B cell (primary cell): ENCODE measurements around the gene CASP8AP2. TPM values are rescaled to one million over a fixed set of nuclear protein-coding genes. Genes with fewer than 3 reads are reported as not detected.

ENCODE experiments used
- ATAC-seq: fragments of 200-7000 bp; cut with Tn5 transposase; one replicate; pipeline ENCODE4 v1.10.0; 2021; ENCODE audit warnings: low read depth, mild to moderate bottlenecking, moderate number of reproducible peaks, moderate library complexity
- CTCF ChIA-PET: fragments of 350-600 bp; sonication (Branson Sonifier 250); formaldehyde crosslinking; loops from one replicate; lab custom pipeline; 2021; ENCODE audit warnings: antibody characterized with exemption, inconsistent platforms; lab: Charles Lee
- POLR2A ChIA-PET: fragments of 350-600 bp; sonication (Branson Sonifier 250); formaldehyde crosslinking; loops from one replicate; lab custom pipeline; 2021; ENCODE audit warnings: antibody characterized with exemption; lab: Charles Lee
- DNase-seq: peaks from one replicate; pipeline ENCODE4 v3.0.0; 2013
- H2AFZ ChIP-seq: 2 replicates; pipeline ENCODE4 v1.6.1; 2012; ENCODE audit warnings: mild to moderate bottlenecking, low read depth, low read length; ENCODE audit not compliant: insufficient read depth, poor library complexity, severe bottlenecking
- H3K27ac ChIP-seq, 2 donors: 1 replicate in 1 of 2; 2 replicates in 1 of 2; pipeline ENCODE4 v1.5.1; 2012 to 2013; ENCODE audit warnings: low read length in 2 of 2, mild to moderate bottlenecking in 2 of 2, moderate library complexity in 1 of 2
- H3K27me3 ChIP-seq, 4 experiments: fragments of 200-600 bp in 1 of 4; sonication (generic) in 1 of 4; replicated peaks in 1 of 4; 1 replicate in 2 of 4; 2 replicates in 2 of 4; pipeline versions ENCODE4 v1.6.1 to v1.7.0; 2013 to 2016; ENCODE audit warnings: low read length in 3 of 4, mild to moderate bottlenecking in 2 of 4, mixed read lengths in 1 of 4, moderate library complexity in 1 of 4; ENCODE audit not compliant: insufficient read depth in 4 of 4, control insufficient read depth in 3 of 4; ENCODE audit errors: control extremely low read depth in 1 of 4
- H3K36me3 ChIP-seq, 2 experiments: replicated peaks in 1 of 2; 1 replicate in 1 of 2; 2 replicates in 1 of 2; pipeline versions ENCODE4 v1.6.1 to v1.7.1; 2013; ENCODE audit warnings: low read length in 1 of 2; ENCODE audit not compliant: insufficient read depth in 2 of 2, control insufficient read depth in 1 of 2; ENCODE audit errors: control extremely low read depth in 1 of 2, extremely low read depth in 1 of 2
- H3K4me1 ChIP-seq, 2 donors: fragments of 200-600 bp in 1 of 2; sonication (generic) in 1 of 2; 1 replicate in 1 of 2; 2 replicates in 1 of 2; pipeline versions ENCODE4 v1.5.1 to v1.6.1; 2013 to 2017; ENCODE audit warnings: low read length in 2 of 2; ENCODE audit not compliant: control insufficient read depth in 2 of 2, insufficient read depth in 2 of 2
- H3K4me2 ChIP-seq: replicated peaks from 2 replicates; pipeline ENCODE3; 2012; ENCODE audit warnings: mild to moderate bottlenecking, low read depth, low read length; ENCODE audit not compliant: poor library complexity, severe bottlenecking
- H3K4me3 ChIP-seq, 5 experiments: fragments of 200-600 bp in 1 of 5; sonication (generic) in 1 of 5; 1 replicate in 3 of 5; 2 replicates in 2 of 5; pipeline versions ENCODE4 v1.5.1 to v1.7.0; 2011 to 2016; ENCODE audit warnings: low read length in 4 of 5, mild to moderate bottlenecking in 4 of 5, low read depth in 2 of 5, control low read depth in 1 of 5, moderate library complexity in 1 of 5; ENCODE audit not compliant: insufficient read depth in 1 of 5; ENCODE audit errors: control extremely low read depth in 1 of 5, extremely low read depth in 1 of 5
- H3K79me2 ChIP-seq: fragments of 200-600 bp; sonication (generic); one replicate; pipeline ENCODE4 v1.6.0; 2016; ENCODE audit warnings: low read length; ENCODE audit not compliant: control insufficient read depth, insufficient read depth
- H3K9ac ChIP-seq: fragments of 200-600 bp; sonication (generic); 2 replicates; pipeline ENCODE4 v1.6.1; 2017; ENCODE audit warnings: mild to moderate bottlenecking, low read length, moderate library complexity
- H3K9me3 ChIP-seq, 3 donors: one replicate each; pipeline versions ENCODE4 v1.6.1 to v1.7.1; 2013; ENCODE audit warnings: low read length in 2 of 3; ENCODE audit not compliant: control insufficient read depth in 2 of 3, insufficient read depth in 1 of 3; ENCODE audit errors: control extremely low read depth in 1 of 3
- H4K20me1 ChIP-seq: 2 replicates; pipeline ENCODE4 v1.6.0; 2012; ENCODE audit warnings: mild to moderate bottlenecking, low read length; ENCODE audit not compliant: insufficient read depth, control insufficient read depth, poor library complexity, severe bottlenecking
- H3K27ac Mint-ChIP-seq: one replicate; pipeline ENCODE4 v1.8.0; 2021; ENCODE audit warnings: mixed read lengths
- H3K27me3 Mint-ChIP-seq: one replicate; pipeline ENCODE4 v1.8.0; 2021; ENCODE audit warnings: mixed read lengths
- H3K4me1 Mint-ChIP-seq: one replicate; pipeline ENCODE4 v1.8.0; 2021; ENCODE audit warnings: mixed read lengths
- H3K4me3 Mint-ChIP-seq: one replicate; pipeline ENCODE4 v1.8.0; 2021; ENCODE audit warnings: mixed read lengths
- H3K9me3 Mint-ChIP-seq: one replicate; pipeline ENCODE4 v1.8.0; 2022; ENCODE audit warnings: mixed read lengths; ENCODE audit not compliant: insufficient read depth
- CTCF ChIP-seq: fragments of 200-600 bp; IDR thresholded peaks from one replicate; pipeline ENCODE4 v1.8.0; 2022; ENCODE audit warnings: antibody characterized with exemption, mild to moderate bottlenecking
- EZH2 ChIP-seq: IDR thresholded peaks from 2 replicates; pipeline ENCODE4 v1.6.1; 2012; ENCODE audit warnings: borderline replicate concordance, low read depth, mild to moderate bottlenecking, moderate library complexity, low read length; ENCODE audit not compliant: insufficient read depth, poor library complexity, severe bottlenecking
- WGBS: methylation state at CpG from one replicate; pipeline ENCODE4 v1.1.5; 2013; ENCODE audit warnings: missing lambda C conversion rate; ENCODE audit not compliant: insufficient coverage; 5-methylcytosine and 5-hydroxymethylcytosine counted together
- intact Hi-C: fragments of 100-400 bp; cut with micrococcal nuclease; formaldehyde crosslinking; loops from one replicate; pipeline ENCODE4 v1.10.0; 2022
- polyA plus RNA-seq: library from polyadenylated mRNA; depleted of rRNA; stranded (reverse); fragments of >200 nt; gene quantifications from 2 replicates; pipeline ENCODE4 v1.2.3, GENCODE V29; 2012
- total RNA-seq, 2 donors: library from RNA; stranded (reverse); fragments of 120-200 nt in 1 of 2; gene quantifications; 1 replicate in 1 of 2; 2 replicates in 1 of 2; pipeline versions ENCODE4 v1.2.3 to v1.2.4, GENCODE V29; 2013 to 2022

CASP8AP2 gene
- total and polyA plus RNA-seq, 2 donors (not counting 1 experiment from before 2014, with no cell fraction given): 5.9 to 30.6 TPM

GRCh38 chr6:89834884-89835792, 5.5 kb downstream of the CASP8AP2 start:
- Mint-ChIP-seq H3K4me3 (peak overlapping the region; percentile 81), H3K9me3 (no peaks in the 10 kb centered on the region), H3K27me3 (no peaks in the 10 kb centered on the region), H3K27ac (peak overlapping the region; percentile 91), H3K4me1 (peaks cover 55% of the 10 kb centered on the region)
- peaks cover 0 to 8% of the 10 kb centered on the region in 2 experiments for H3K36me3 ChIP-seq
- H3K4me2 ChIP-seq: peak overlapping the region; percentile 58
- intact Hi-C loops: loop anchor here (2.0 kb wide), 1 partner anchor 16 kb away; the partner anchor contains the start of gene MDN1
- ChIA-PET CTCF (interaction anchor here (1.0 to 1.2 kb wide), 2 partner anchors 16 to 24 kb away, joined by 3 to 4 read pairs; partner anchors contain the start of gene MDN1), POLR2A (interaction anchor here (0.9 to 1.2 kb wide), 2 partner anchors 105 to 483 kb away, joined by 4 read pairs; partner anchors contain the start of gene UBE2J1)
- peaks cover 5% of the 10 kb centered on the region for H4K20me1 ChIP-seq
- 65% methylated on average over 8 of the region's 12 CpGs for WGBS
- H3K9ac ChIP-seq: peak overlapping the region; percentile 5
- peak overlapping the region; percentile 12 for H2AFZ ChIP-seq
- TF ChIP-seq CTCF: no peak
- no peak for TF ChIP-seq EZH2
- peaks cover 84% of the 10 kb centered on the region for H3K79me2 ChIP-seq
- DNase-seq (peak; percentile 70), ATAC-seq (peak; percentile 83)
- H3K4me1 ChIP-seq: peaks cover 36 to 52% of the 10 kb centered on the region in 2 donors
- H3K9me3 ChIP-seq: peaks cover 0 to 3% (median 0%) of the 10 kb centered on the region in 3 donors
- no peaks in the 10 kb centered on the region for H3K27me3 ChIP-seq
- peak overlapping the region in 2 of 5 experiments; percentile 18 to 23 for H3K4me3 ChIP-seq
- H3K27ac ChIP-seq: peak overlapping the region; percentile 48 to 66
